A673 (cell line): ENCODE measurements around the gene PEX12. TPM values are rescaled to one million over a fixed set of nuclear protein-coding genes. Genes with fewer than 3 reads are reported as not detected.

Source experiments
- BruUV-seq: library from RNA; stranded (reverse); fragments of 400-500 nt; replicated peaks from 2 replicates; lab custom pipeline; 2021; lab: Mats Ljungman, UMichigan
- CTCF ChIA-PET: fragments of 300-600 bp; sonication (Branson Sonifier 250); formaldehyde crosslinking; loops from one replicate; lab custom pipeline; 2022; ENCODE audit warnings: antibody characterized with exemption; lab: Charles Lee
- POLR2A ChIA-PET: fragments of 300-600 bp; sonication (Branson Sonifier 250); formaldehyde crosslinking; loops from one replicate; lab custom pipeline; 2022; ENCODE audit warnings: antibody characterized with exemption; ENCODE audit not compliant: low non-redundant PET; lab: Charles Lee
- DNase-seq: peaks from one replicate; pipeline ENCODE4 v3.0.0-alpha.2; 2015; ENCODE audit warnings: low spot score
- H3K27ac ChIP-seq: fragments of 200-600 bp; sonication (generic); 2 replicates; pipeline ENCODE4 v1.5.1; 2016; ENCODE audit warnings: mixed run types, low read depth, mild to moderate bottlenecking, mixed read lengths, antibody characterized with exemption, low read length; ENCODE audit not compliant: poor library complexity, severe bottlenecking
- H3K27me3 ChIP-seq: fragments of 200-600 bp; sonication (generic); replicated peaks from 2 replicates; pipeline ENCODE4 v1.6.1; 2017; ENCODE audit warnings: mixed run types, low read depth, mild to moderate bottlenecking, mixed read lengths, antibody characterized with exemption, low read length; ENCODE audit not compliant: insufficient read depth, poor library complexity
- H3K36me3 ChIP-seq: fragments of 200-600 bp; sonication (generic); 2 replicates; pipeline ENCODE4 v1.6.1; 2016; ENCODE audit warnings: mixed run types, mild to moderate bottlenecking, mixed read lengths, antibody characterized with exemption, low read length; ENCODE audit not compliant: insufficient read depth, poor library complexity, severe bottlenecking
- H3K4me1 ChIP-seq: fragments of 200-600 bp; sonication (generic); 2 replicates; pipeline ENCODE4 v1.6.1; 2017; ENCODE audit warnings: mixed run types, mild to moderate bottlenecking, mixed read lengths, antibody characterized with exemption, low read length; ENCODE audit not compliant: insufficient read depth, poor library complexity, severe bottlenecking
- H3K4me3 ChIP-seq: fragments of 200-600 bp; sonication (generic); 2 replicates; pipeline ENCODE4 v1.5.1; 2016; ENCODE audit warnings: low read depth, mixed run types, mild to moderate bottlenecking, mixed read lengths, low read length; ENCODE audit not compliant: poor library complexity, severe bottlenecking
- H3K9me3 ChIP-seq: fragments of 200-600 bp; sonication (generic); 2 replicates; pipeline ENCODE4 v1.6.1; 2016; ENCODE audit warnings: mixed run types, low read depth, mild to moderate bottlenecking, mixed read lengths, antibody characterized with exemption, low read length; ENCODE audit not compliant: poor library complexity, severe bottlenecking
- CTCF ChIP-seq: fragments of 300-800, 200-600 bp; sonication (generic); conservative IDR thresholded peaks from 2 replicates; pipeline ENCODE4 v1.5.1; 2017; ENCODE audit warnings: low read depth, mild to moderate bottlenecking, antibody characterized with exemption, low read length, moderate library complexity, mixed read lengths
- EZH2 ChIP-seq: fragments of 200-600 bp; sonication (generic); IDR thresholded peaks from 2 replicates; pipeline ENCODE4 v1.6.1; 2017; ENCODE audit warnings: borderline replicate concordance, low read depth, mild to moderate bottlenecking, mixed read lengths, antibody characterized with exemption, low read length; ENCODE audit not compliant: poor library complexity, severe bottlenecking
- intact Hi-C: fragments of 100-400 bp; cut with micrococcal nuclease; formaldehyde crosslinking; loops from one replicate; pipeline ENCODE4 v1.10.0; 2022; ENCODE audit not compliant: unreplicated experiment
- total RNA-seq: library from RNA; stranded (reverse); gene quantifications from 2 replicates; pipeline ENCODE4 v1.2.3, GENCODE V29; 2021

Gene PEX12
- total RNA-seq, 1 experiment from 2014 or later: 3.2 TPM

- Histone ChIP-seq H3K9me3 (no peaks in the 10 kb centered on the region), H3K4me1 (peaks cover 9% of the 10 kb centered on the region), H3K36me3 (no peaks in the 10 kb centered on the region), H3K27ac (no peak overlapping the region), H3K27me3 (no peaks in the 10 kb centered on the region), H3K4me3 (no peak overlapping the region)
- ChIA-PET CTCF (no interaction called here), POLR2A (no interaction called here)
- TF ChIP-seq EZH2 (no peak), CTCF (no peak)
- DNase-seq: no peak
- intact Hi-C loops: no loop called here
- BruUV-seq: no TSS peak
Measured at GRCh38 chr17:35584061-35584460, 5.7 kb upstream of the PEX12 start.

- Histone ChIP-seq H3K4me1 (peaks cover 3% of the 10 kb centered on the region), H3K36me3 (peaks cover 3% of the 10 kb centered on the region), H3K4me3 (peak overlapping the region; percentile 64), H3K27ac (peak overlapping the region; percentile 77), H3K9me3 (no peaks in the 10 kb centered on the region), H3K27me3 (no peaks in the 10 kb centered on the region)
- no peak for DNase-seq
- ChIA-PET POLR2A (no interaction called here), CTCF (interaction anchor here (1.5 kb wide), 1 partner anchor 11 kb away, joined by 3 read pairs; no protein-coding TSS in a partner anchor)
- no peak for TF ChIP-seq EZH2
- TF ChIP-seq CTCF: no peak
- TSS peak; percentile 85 for BruUV-seq
- intact Hi-C loops: no loop called here
Measured at GRCh38 chr17:35578929-35579432, 610 bp upstream of the PEX12 start.

- Histone ChIP-seq H3K27me3 (no peaks in the 10 kb centered on the region), H3K27ac (peak overlapping the region; percentile 77), H3K36me3 (peaks cover 3% of the 10 kb centered on the region), H3K4me3 (peak overlapping the region; percentile 64), H3K9me3 (no peaks in the 10 kb centered on the region), H3K4me1 (peaks cover 3% of the 10 kb centered on the region)
- DNase-seq: no peak
- TF ChIP-seq EZH2 (no peak), CTCF (no peak)
- intact Hi-C loops: no loop called here
- POLR2A ChIA-PET: no interaction called here
- TSS peak; percentile 86 for BruUV-seq
- CTCF ChIA-PET: no interaction called here
Measured at GRCh38 chr17:35577830-35578196, 558 bp downstream of the PEX12 start.
